NCI-H128 (cell line): Measurements from ENCODE around the gene PLCB1.
A peak's percentile ranks its signal among the peaks of the same experiment; 100 is the strongest.
"Not testable (repeated sequence)": the region's sequence is repeated elsewhere in the genome, so short reads cannot be mapped to it uniquely, and the experiment has no call there.

ENCODE experiments used
- DNase-seq: peaks from one replicate; lab custom pipeline; 2025; ENCODE audit not compliant: unreplicated experiment; lab: John Stamatoyannopoulos, UW

Gene PLCB1

DNA sequence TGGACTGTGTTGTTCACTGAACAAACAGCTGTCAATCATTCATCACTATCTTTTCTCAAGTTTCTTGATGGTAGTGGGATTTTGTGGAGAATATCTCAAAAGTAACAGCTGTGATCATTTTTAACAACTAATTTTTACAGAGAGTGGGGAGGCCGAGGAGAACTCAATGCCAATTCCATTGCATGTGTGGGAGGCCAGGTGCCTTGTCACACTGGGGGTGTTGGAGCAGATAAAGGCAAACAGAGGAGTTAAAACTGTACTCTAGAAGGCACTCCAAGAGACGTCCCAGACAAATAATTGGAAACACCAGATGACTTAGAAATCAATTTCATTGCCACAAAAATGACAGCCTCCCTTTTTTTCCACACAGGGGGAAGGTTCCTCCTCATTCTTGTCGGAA, 669.6 kb downstream of the PLCB1 start:
- DNase-seq = no peak

- DNase-seq = no peak
Measured at GRCh38 chr20:8803065-8803464, 671.0 kb downstream of the PLCB1 start.

GRCh38 chr20:8803941-8804340, 671.9 kb downstream of the PLCB1 start:
- no peak for DNase-seq

- DNase-seq = no peak
Measured at GRCh38 chr20:8805737-8806442, 673.8 kb downstream of the PLCB1 start.

DNA sequence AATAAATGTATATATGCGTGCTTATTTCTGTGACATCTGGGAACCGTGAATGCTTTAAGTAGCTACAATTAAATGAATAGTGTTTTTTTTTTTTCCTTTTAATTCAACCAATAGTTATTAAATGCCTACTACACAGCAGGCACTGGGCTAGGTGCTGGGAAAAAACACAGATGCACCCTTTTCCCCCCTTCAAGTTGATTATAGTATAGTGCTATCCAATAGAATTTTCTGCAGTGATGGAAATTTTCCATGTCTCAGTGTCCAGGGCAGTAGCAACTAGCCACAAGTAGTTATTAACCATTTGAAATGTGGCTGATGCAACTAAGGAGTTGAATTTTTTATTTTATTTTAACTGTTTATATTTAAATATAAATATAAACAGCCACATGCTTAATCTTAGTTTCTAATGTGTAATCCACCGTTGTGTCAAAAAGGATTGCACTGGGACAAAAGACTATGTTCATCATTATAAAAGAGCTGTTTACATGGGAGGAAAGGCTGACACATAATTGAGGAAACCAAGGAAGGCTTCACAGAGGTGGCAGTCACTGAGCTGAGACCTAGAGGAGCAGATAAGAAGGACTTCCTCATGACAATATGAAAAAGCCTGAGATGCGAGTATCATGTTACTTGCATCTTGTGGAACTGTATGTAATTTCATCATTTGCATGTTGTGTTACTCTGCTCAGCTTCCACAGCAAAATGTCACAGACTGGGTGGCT, 675.6 kb downstream of the PLCB1 start:
- no peak for DNase-seq

- DNase-seq = no peak
Measured at GRCh38 chr20:8808202-8808535, 676.1 kb downstream of the PLCB1 start.

DNA sequence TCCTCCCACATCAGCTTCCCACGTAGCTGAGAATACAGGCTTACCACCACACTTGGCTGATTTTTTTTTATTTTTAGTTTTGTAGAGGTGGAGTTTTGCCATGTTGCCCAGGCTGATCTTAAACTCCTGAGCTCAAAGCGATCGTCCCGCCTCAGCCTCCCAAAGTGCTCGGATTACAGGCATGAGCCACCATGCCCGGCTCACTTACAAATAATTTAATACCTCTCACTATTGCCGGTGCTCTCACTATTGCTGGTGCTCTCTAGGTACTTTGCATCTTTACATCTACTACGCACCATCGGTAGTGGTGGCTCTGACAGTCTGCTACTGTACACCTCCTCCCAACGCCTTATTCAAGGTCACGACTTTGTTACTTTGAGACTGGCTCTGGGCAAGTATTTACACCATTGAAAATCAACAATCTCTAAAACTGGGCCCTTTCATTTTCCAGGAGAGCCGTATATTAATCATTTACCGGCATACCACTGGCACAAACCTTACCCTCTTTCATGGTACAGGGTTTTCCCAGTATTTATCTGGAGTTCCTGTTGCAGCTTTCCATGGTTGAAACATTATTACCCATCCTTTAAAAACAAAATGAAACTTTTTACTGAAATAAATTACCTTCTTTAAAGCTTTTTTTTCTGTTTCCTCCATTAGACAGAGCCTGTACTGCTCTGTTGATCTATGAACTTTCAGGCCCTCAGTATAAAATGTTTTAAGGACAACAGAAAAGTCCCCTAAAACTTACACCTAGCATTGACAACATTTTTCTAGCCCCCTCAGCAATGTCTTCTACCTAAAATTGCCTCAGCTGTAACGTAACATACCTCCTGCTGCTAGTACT, 677.3 kb downstream of the PLCB1 start:
- DNase-seq = no peak

DNA sequence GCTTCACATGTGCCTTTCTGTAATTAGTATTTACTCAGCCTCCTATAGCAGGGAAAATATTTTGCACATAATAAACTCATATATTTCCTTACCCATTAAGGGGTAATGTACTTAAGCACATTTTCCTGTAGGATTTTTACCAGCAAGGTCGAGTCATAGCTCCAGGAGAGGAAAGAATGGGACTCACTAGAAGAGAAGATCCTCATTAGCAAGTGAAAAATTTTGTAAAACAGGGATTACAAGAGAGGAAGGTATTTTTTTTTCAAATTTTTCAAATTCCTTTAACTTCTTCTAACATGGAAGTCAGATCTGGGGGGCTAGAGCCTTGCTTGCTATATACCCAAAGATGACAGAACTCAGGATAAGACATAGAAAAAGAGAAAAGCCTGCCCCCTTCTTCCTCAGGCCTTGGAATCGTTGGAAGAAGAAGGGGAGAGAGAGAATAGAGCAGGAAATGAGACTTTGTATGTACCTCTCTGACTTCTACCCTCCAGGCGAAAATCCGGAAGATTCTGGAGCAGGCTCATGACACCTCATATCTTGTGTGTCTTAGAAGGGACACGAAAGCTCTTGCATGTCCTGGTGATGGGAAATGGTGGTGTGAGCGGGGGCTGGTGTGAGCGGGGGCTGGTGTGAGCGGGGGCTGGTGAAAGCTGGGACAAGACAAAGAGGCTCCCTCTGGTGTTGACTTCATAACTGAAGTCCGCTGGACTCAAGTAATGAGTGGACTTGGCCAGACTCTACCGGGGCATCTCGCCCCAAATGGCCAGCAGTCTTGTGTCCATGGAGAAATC, 679.9 kb downstream of the PLCB1 start:
- DNase-seq = no peak

DNA sequence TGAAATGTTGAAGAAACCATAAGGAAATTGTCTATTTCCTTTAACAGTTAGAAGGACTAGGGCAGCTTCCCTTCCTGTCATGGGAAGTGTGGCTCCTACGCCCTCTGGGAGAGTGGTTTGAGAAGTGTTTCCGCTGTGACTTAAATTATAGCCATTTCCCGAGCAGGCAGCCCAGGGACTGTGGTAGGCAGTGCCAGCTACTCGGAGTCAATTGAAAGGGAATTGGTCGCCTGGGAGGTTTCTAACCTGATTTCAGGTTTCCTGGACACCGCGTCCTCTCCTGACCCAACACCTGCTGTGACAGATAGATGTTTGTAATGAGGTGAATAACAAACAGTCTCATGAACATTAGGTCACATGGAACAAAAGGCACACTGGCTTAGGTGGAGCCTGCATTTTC, 680.8 kb downstream of the PLCB1 start:
- no peak for DNase-seq

DNA sequence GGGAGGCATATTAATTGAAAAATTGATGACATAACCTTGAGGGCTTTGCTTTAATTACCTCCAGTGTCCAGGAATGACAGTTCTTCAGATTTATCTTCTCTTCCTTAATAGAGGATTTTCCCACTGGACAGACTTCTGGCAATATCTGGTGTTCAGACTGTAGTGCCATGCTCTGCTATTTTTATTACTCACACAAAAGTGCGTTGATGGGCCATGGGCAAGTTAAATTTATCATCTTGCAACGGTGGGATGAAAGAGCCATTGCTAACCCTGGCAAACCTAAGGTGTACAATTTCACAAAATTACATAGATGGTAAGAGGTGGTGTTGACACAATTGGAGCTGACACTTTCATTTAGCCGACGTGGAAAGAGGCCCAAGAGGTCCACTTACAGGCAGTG, 683.1 kb downstream of the PLCB1 start:
- no peak for DNase-seq

- no peak for DNase-seq
Measured at GRCh38 chr20:8829256-8829655, 697.2 kb downstream of the PLCB1 start.

DNA sequence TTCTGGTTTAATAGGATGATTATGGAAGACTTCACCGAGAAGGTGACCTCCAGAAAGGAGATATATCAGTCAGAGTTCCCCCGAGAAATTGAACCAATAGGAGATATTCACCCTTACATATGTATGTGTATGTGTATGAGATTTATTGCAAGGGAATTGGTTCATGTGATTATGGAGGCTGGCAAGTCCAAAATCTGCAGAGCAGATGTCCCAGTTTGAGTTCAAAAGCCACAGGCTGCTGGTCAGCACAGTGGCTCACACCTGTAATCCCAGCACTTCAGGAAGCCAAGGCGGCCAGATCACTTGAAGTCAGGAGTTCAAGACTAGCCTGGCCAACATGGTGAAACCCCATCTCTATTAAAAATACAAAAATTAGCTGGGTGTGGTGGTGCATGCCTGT, 702.2 kb downstream of the PLCB1 start:
- DNase-seq = not testable (repeated sequence)

DNA sequence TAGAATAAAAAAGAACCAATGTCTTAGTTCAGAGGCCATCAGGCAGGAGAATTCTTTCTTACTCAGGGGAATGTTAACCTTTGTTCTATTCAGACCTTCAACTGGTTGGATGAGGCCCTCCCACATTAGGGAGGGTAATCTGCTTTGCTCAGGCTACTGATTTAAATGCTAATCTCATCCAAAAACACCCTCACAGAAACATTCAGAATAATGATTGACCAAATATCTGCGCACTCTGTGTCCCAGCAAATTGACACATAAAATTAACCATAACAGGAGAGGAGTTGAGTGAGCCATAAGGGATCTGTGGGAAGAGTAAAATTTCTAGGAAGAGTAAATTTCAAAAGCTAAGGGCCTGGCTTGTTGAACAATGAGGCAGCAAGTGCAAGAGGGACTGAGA, 702.8 kb downstream of the PLCB1 start:
- DNase-seq = no peak

DNA sequence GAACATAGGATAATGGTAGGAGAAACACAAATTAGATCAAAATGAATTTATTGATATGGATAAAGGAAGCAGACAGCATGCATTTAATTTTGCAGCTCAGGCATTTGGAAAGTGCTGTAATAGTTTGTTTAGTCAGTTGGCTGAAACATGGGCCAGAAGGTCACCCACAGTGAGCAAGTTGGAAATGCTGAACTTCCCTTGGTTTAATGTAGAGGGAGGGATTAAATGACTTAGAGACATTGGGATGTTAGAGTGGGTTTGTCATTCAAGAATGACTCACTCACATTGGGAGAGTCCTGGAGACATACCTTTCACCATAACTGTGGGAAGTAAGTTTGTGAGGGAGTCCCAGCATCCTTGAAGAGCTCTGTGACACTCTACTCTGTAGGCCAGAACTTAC, 705.3 kb downstream of the PLCB1 start:
- no peak for DNase-seq

DNA sequence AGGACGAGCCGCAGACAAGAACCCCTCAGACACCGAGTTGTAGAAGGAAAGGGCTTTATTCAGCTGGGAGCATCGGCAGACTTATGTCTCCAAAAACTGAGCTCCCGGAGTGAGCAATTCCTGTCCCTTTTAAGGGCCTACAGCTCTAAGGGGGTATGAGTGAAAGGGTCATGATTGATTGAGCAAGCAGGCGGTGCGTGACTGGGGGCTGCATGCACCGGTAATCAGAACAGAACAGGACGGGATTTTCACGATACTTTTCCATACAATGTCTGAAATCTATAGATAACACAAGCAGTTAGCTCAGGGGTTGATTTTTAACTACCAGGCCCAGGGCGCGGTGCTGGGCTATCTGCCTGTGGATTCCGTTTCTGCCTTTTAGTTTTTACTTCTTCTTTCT, 710.5 kb downstream of the PLCB1 start:
- DNase-seq = no peak

GRCh38 chr20:8844179-8844578, 712.1 kb downstream of the PLCB1 start:
- no peak for DNase-seq

GRCh38 chr20:8849990-8850389, 717.9 kb downstream of the PLCB1 start:
- DNase-seq = no peak

- no peak for DNase-seq
Measured at GRCh38 chr20:8851446-8851845, 719.4 kb downstream of the PLCB1 start.

- not testable (repeated sequence) for DNase-seq
Measured at GRCh38 chr20:8851919-8852318, 719.9 kb downstream of the PLCB1 start.

- DNase-seq = not testable (repeated sequence)
Measured at GRCh38 chr20:8853211-8853610, 721.1 kb downstream of the PLCB1 start.

DNA sequence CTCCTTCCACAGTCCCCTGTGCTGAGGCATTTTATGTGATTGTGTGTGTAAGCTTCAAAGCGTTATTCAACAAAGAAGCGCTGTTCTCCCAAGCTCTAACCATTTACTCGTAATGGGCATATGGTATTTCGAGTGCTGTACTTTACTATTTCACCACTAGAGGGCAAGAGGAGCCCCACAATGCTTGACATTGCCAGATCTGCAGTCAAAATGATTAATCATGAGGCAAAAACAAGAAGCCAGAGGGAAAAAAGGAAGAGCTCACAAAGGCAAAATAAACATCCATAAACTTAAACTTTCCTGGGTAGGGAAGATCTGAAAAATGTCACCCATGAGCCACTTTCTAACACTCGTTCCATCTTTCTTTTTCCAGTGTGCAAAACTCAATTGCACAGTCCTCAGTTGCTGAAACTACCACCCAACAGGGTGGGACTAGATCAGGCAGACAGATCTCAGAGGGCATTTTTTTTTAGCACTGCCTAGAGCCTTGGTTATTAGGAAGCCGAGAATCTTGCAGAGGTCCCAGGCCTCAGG, 721.8 kb downstream of the PLCB1 start:
- peak; percentile 14 for DNase-seq
